Erythroblast (primary cell): ENCODE results near the gene TESK2.

Experiments used
- GATA1 ChIP-seq: IDR thresholded peaks from 2 replicates; pipeline ENCODE4 v1.6.1; 2011; ENCODE audit warnings: low read depth, mild to moderate bottlenecking, control low read depth, low read length, moderate library complexity
- POLR2A ChIP-seq: IDR thresholded peaks from 2 replicates; pipeline ENCODE4 v1.6.1; 2011; ENCODE audit warnings: mild to moderate bottlenecking, low read length

DNA sequence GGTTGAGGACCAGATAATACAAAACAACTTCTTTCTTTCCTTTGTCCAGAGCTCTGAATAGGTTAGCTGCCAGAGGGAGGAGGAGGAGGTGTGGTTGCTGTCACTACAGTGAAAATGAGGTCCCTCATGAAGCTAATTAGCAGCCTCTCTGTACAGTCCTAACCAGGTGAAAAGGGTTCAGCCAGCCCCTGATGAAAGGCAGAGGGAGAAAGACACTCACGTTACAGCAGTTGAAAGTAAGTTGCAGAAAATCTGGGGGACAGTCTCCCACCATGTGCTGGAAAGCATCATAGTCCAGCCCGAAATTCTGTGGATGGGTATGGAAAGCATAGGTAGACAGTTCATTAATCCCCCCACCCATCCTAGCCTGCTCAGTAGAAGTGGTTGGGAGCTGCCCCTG is 144.5 kb downstream of the TESK2 start:
- TF ChIP-seq POLR2A, result no peak
- no peak for TF ChIP-seq GATA1
